Type B pancreatic cell (in vitro differentiated cells): Measurements from ENCODE around the gene SERTM1. TPM values are rescaled to one million over a fixed set of nuclear protein-coding genes. Genes with fewer than 3 reads are reported as not detected.
A peak's percentile ranks its signal among the peaks of the same experiment; 100 is the strongest.

Experiments used
- DNase-seq: peaks from one replicate; pipeline ENCODE4 v3.0.0; 2021; ENCODE audit warnings: mixed read lengths; ENCODE audit not compliant: unreplicated experiment; ENCODE audit errors: extremely low spot score
- H3K27ac Mint-ChIP-seq: 2 replicates; pipeline ENCODE4 v1.8.0; 2021; ENCODE audit warnings: mild to moderate bottlenecking, mixed read lengths
- H3K27me3 Mint-ChIP-seq: 2 replicates; pipeline ENCODE4 v1.8.0; 2021; ENCODE audit warnings: mixed read lengths
- H3K36me3 Mint-ChIP-seq: 2 replicates; pipeline ENCODE4 v1.8.0; 2021; ENCODE audit warnings: mixed read lengths
- H3K4me1 Mint-ChIP-seq: one replicate; pipeline ENCODE4 v1.8.0; 2021; ENCODE audit warnings: mixed read lengths; ENCODE audit not compliant: unreplicated experiment
- H3K4me3 Mint-ChIP-seq: 2 replicates; pipeline ENCODE4 v1.8.0; 2021; ENCODE audit warnings: mild to moderate bottlenecking, mixed read lengths
- H3K9me3 Mint-ChIP-seq: 2 replicates; pipeline ENCODE4 v1.8.0; 2021; ENCODE audit warnings: mixed read lengths
- total RNA-seq: library from RNA; stranded (reverse); gene quantifications from 2 replicates; pipeline ENCODE4 v1.2.1, GENCODE V29; 2021; ENCODE audit warnings: low replicate concordance
- TF ChIP-seq, protein P1 (sequence below): fragments of 200-600 bp; sonication (generic); conservative IDR thresholded peaks from 2 replicates; pipeline ENCODE4 v1.5.0; 2021; ENCODE audit warnings: antibody characterized with exemption, mild to moderate bottlenecking

The SERTM1 gene
- total RNA-seq, 1 donor from 2014 or later: 6.5 TPM

DNA sequence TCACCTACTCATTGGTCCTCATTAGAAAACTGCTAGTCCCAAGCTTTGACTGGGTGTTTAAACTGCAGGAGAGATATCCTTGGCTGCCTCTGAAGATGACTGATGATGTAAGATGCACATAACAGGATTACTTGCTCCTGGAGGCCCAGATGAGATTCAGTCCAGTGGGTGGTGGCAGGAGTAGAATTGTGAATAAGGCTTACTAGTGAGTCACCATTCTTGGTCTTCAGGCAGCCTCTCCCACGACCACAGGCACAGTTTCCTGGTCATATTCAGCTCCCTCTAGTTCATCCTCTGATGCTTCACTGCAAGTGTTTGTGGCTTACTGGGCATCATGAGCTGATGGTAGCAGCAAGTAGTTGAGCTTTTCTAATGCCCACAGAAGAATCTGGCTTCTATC is 12.1 kb downstream of the SERTM1 start:
- TF ChIP-seq, protein P1, sequence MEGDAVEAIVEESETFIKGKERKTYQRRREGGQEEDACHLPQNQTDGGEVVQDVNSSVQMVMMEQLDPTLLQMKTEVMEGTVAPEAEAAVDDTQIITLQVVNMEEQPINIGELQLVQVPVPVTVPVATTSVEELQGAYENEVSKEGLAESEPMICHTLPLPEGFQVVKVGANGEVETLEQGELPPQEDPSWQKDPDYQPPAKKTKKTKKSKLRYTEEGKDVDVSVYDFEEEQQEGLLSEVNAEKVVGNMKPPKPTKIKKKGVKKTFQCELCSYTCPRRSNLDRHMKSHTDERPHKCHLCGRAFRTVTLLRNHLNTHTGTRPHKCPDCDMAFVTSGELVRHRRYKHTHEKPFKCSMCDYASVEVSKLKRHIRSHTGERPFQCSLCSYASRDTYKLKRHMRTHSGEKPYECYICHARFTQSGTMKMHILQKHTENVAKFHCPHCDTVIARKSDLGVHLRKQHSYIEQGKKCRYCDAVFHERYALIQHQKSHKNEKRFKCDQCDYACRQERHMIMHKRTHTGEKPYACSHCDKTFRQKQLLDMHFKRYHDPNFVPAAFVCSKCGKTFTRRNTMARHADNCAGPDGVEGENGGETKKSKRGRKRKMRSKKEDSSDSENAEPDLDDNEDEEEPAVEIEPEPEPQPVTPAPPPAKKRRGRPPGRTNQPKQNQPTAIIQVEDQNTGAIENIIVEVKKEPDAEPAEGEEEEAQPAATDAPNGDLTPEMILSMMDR: no peak

DNA sequence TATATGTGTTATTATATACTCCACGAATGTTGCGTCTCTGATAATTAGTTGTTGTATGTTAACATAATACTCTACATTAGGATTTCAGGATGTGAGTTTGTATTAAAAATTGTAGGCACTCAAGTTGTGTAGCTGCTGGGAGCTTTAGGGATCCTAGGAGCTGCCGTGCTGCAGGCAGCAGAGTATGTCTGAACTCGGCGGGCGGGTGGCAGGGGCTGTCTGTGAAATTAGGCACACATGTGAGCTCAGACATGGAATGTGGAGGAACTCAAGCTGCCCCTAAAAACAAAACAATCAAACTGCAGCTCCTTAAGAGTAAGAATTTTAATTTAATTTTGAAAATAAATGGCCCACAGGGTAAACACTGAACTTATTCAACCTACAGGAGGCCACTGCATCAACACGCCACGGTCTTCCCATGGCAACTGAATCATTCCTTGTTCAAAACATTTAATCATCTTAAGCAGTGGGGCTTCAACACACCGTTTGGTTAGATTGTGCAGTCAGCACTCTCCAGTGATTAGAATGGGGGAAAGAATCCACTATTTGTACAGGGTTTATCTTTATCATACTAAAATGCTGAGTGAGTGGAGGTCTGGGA is 22.7 kb downstream of the SERTM1 start:
- H3K27me3 Mint-ChIP-seq: peaks cover 25% of the 10 kb centered on the region
- TF ChIP-seq, protein P1: no peak
- DNase-seq: no peak
- no peak overlapping the region for H3K27ac Mint-ChIP-seq
- H3K9me3 Mint-ChIP-seq: peaks cover 6% of the 10 kb centered on the region
- H3K4me1 Mint-ChIP-seq: peaks cover 16% of the 10 kb centered on the region
- no peaks in the 10 kb centered on the region for H3K36me3 Mint-ChIP-seq
- no peak overlapping the region for H3K4me3 Mint-ChIP-seq

More for the DNA sequence above, 12.1 kb downstream of the SERTM1 start:
- Mint-ChIP-seq H3K36me3 (peaks cover 3% of the 10 kb centered on the region), H3K4me1 (no peaks in the 10 kb centered on the region), H3K4me3 (no peak overlapping the region), H3K27ac (no peak overlapping the region), H3K9me3 (no peaks in the 10 kb centered on the region), H3K27me3 (peaks cover 24% of the 10 kb centered on the region)
- DNase-seq: no peak

DNA sequence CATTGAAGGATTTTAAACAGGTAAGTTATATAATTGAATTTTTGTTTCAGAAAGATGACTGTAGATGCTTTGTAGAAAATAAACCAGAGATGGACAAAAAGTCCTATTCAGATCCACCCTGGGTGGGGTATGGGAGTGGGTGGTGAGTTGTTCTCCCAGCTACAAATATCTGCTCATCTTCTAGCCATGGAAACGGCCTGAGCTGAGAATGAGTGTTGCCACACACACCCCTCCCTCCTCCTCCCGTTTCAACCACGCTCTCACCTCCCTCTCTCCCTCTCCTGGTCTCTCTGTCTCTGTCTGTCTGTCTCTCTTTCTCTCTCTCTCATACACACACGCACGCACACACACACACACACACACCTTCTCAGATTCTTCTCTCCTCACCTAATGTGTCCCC is 26.4 kb downstream of the SERTM1 start:
- Mint-ChIP-seq H3K9me3 (peaks cover 6% of the 10 kb centered on the region), H3K27me3 (peaks cover 16% of the 10 kb centered on the region), H3K36me3 (no peaks in the 10 kb centered on the region), H3K27ac (no peak overlapping the region), H3K4me1 (peaks cover 15% of the 10 kb centered on the region), H3K4me3 (no peak overlapping the region)
- TF ChIP-seq, protein P1: no peak
- no peak for DNase-seq

DNA sequence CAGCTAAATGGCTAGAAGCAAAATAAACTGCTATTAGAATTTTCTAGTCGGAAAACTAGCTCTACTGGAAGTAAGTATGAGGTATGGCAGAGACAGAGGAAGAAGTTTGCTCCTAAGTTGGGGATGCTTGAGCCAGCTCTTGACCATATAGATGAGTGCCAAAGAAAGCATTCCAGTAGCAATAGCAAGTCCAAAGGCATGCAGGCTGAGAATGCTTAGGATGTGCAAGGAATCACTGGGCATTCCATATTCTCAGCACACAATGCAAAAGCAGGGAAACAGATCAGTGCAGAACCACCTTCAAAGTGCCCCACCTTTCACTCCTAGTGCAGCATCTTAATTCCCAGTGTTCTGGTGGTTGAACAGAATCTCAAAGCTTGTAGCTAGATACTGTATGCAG is 32.9 kb downstream of the SERTM1 start:
- Mint-ChIP-seq H3K4me3 (no peak overlapping the region), H3K9me3 (peaks cover 6% of the 10 kb centered on the region), H3K27ac (no peak overlapping the region), H3K27me3 (peaks cover 8% of the 10 kb centered on the region), H3K36me3 (no peaks in the 10 kb centered on the region), H3K4me1 (peaks cover 22% of the 10 kb centered on the region)
- DNase-seq: no peak
- TF ChIP-seq, protein P1: no peak

DNA sequence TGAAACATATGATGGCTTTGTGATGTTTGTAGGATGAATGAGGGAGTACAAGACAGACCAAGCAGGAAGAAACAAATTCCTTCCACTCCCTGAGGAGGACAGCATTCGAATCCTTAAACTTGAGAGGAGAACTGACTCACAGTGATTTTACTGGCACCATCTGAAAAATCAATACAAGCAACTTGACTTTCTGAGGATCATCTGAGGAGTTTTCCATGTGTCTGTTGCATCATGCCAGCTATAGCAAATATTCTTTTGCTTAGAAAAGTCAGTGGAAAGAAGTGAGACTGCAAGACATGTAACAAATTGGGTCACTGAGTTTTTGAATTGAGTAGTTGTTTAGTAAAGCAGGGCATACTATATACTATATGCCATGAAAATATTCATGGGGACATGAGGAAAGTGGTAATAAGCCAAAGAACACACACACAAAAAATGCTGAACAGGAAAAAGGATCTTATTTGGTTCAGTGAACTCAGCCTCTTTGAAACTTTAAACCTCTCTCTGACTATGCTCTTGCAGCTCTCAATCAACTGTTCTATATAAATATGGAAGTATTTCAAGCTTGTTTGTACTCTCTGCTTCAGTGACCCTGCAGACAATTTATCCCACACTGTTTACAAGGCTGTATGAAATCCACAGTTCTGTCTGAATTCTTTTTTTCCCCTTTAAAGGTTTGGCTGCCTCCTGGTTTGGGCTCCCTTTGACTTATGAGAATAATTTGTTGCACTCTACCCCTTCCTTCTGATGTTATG is 35.5 kb downstream of the SERTM1 start:
- H3K36me3 Mint-ChIP-seq: no peaks in the 10 kb centered on the region
- peaks cover 6% of the 10 kb centered on the region for H3K27me3 Mint-ChIP-seq
- H3K27ac Mint-ChIP-seq: peak overlapping the region; percentile 29
- peaks cover 6% of the 10 kb centered on the region for H3K9me3 Mint-ChIP-seq
- DNase-seq: no peak
- TF ChIP-seq, protein P1: no peak
- no peak overlapping the region for H3K4me3 Mint-ChIP-seq
- H3K4me1 Mint-ChIP-seq: peaks cover 38% of the 10 kb centered on the region
